Esophagus muscularis mucosa (tissue), 4 donors: Measurements from ENCODE around the gene REG4.

Experiments used
- CTCF ChIP-seq, 3 experiments: fragments of 200-600 bp in 2 of 3; fragments of 450-650 bp in 1 of 3; sonication (generic) in 2 of 3; IDR thresholded peaks; one replicate each; pipeline ENCODE4 v1.5.1; 2017 to 2019; ENCODE audit warnings: antibody characterized with exemption in 3 of 3, mild to moderate bottlenecking in 2 of 3, moderate library complexity in 1 of 3
- EP300 ChIP-seq: sonication (generic); formaldehyde crosslinking; IDR thresholded peaks from one replicate; pipeline ENCODE4 v1.6.1; 2017; ENCODE audit warnings: antibody characterized with exemption
- POLR2A ChIP-seq: fragments of 450-650 bp; IDR thresholded peaks from one replicate; pipeline ENCODE4 v1.6.1; 2017; ENCODE audit warnings: antibody characterized with exemption, moderate library complexity, mild to moderate bottlenecking, low read depth

GRCh38 chr1:119828266-119828665 lies 17.0 kb upstream of the REG4 start:
- TF ChIP-seq CTCF (IDR thresholded peaks at IDR 0.05) (no peak), EP300 (no peak), POLR2A (no peak)
